ENCODE data around the gene MASP2.

DNA sequence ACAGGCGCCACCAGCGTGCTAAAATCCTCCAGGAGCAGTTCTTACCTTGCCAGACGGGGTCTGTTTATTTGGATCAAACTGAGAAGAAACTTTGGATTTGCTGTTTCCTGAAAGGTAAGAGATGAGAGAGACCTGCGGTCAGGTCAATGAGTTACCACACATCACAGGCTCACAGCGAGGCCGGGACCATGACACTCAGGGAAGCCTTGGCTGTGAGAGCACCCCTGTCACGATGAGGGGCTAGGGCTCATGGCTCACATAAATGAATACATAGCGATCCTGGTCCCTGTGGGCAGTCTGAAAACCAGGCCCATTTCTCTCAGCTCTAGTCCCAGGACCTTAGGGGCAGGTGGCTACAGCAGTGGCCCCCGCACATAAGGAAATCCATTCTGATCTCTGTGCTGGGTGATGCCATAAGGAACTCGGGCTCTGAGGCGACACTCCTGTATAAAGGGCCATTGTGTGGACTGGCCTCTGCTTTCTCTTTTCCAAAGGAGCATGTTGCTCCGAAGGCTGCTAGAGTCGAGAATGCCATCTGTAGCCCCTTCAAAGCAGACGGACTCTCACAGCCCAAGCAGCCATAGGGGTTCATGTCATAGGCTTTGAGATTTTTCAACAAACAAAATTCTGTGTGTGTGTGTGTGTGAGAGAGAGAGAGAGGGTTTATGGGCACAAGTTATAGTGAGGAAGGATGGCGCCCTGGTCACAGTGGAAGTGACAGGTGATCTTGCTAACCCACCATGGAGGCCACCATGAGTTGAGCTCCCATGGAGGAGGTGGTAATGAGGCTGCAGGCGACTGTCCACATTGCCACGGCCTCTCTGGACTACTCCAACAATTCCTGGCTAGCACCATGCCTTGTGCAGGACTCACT is 21.8 kb upstream of the MASP2 start:
- TF ChIP-seq, protein P1, sequence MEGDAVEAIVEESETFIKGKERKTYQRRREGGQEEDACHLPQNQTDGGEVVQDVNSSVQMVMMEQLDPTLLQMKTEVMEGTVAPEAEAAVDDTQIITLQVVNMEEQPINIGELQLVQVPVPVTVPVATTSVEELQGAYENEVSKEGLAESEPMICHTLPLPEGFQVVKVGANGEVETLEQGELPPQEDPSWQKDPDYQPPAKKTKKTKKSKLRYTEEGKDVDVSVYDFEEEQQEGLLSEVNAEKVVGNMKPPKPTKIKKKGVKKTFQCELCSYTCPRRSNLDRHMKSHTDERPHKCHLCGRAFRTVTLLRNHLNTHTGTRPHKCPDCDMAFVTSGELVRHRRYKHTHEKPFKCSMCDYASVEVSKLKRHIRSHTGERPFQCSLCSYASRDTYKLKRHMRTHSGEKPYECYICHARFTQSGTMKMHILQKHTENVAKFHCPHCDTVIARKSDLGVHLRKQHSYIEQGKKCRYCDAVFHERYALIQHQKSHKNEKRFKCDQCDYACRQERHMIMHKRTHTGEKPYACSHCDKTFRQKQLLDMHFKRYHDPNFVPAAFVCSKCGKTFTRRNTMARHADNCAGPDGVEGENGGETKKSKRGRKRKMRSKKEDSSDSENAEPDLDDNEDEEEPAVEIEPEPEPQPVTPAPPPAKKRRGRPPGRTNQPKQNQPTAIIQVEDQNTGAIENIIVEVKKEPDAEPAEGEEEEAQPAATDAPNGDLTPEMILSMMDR (IDR thresholded peaks at IDR 0.05): no peak
- no peak for TF ChIP-seq EP300 (IDR thresholded peaks at IDR 0.05)

Data from tibial nerve (tissue), 4 donors.